OCI-LY3 (cell line): ENCODE data around the gene USP28.

ENCODE experiments used
- EZH2phosphoT487 ChIP-seq: fragments of 200-600 bp; shearing (Covaris generic); IDR thresholded peaks from 2 replicates; pipeline ENCODE4 v1.6.1; 2018; ENCODE audit warnings: antibody characterized with exemption, mixed run types, low read depth
- TF ChIP-seq, protein P1 (sequence below): fragments of 200-600, 300-600 bp; sonication (generic); IDR thresholded peaks from 2 replicates; pipeline ENCODE4 v1.5.1; 2014; ENCODE audit warnings: antibody characterized with exemption, low read length, low read depth

DNA sequence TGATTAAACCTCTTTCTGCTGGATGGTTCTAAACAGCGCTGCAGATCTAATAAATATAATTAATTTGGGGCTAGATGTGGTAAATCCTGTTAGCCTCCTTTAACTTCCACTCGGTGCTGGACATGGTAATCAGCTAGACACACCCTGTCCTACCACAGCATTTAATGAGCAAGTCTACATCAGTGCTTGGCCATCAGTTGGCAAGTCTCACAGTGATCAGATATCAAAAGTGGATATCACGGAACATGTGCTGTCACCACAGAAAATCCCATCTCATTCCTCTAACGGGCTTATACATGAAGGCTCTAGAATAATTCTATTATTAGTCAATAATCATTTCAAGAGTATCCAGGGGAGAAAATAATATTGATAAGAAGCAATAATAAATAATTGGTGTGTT is 5.6 kb upstream of the USP28 start:
- TF ChIP-seq, protein P1, sequence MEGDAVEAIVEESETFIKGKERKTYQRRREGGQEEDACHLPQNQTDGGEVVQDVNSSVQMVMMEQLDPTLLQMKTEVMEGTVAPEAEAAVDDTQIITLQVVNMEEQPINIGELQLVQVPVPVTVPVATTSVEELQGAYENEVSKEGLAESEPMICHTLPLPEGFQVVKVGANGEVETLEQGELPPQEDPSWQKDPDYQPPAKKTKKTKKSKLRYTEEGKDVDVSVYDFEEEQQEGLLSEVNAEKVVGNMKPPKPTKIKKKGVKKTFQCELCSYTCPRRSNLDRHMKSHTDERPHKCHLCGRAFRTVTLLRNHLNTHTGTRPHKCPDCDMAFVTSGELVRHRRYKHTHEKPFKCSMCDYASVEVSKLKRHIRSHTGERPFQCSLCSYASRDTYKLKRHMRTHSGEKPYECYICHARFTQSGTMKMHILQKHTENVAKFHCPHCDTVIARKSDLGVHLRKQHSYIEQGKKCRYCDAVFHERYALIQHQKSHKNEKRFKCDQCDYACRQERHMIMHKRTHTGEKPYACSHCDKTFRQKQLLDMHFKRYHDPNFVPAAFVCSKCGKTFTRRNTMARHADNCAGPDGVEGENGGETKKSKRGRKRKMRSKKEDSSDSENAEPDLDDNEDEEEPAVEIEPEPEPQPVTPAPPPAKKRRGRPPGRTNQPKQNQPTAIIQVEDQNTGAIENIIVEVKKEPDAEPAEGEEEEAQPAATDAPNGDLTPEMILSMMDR, result no peak
- no peak for TF ChIP-seq EZH2phosphoT487
